ENCODE results near the gene ADRA1B.

Gene ADRA1B

GRCh38 chr5:159987031-159987674 is 70.9 kb downstream of the ADRA1B start:
- Histone ChIP-seq H3K9me3 (ENCODE audit: severe bottlenecking) (peaks cover 5% of the 10 kb centered on the region), H3K27ac (peak overlapping the region; percentile 60), H3K4me3 (ENCODE audit: low read depth, low read length) (peak overlapping the region; percentile 54), H3K27me3 (ENCODE audit: insufficient read depth, low read depth, severe bottlenecking) (no peaks in the 10 kb centered on the region), H3K36me3 (no peaks in the 10 kb centered on the region)
- TF ChIP-seq CTCF (IDR thresholded peaks at IDR 0.05; ENCODE audit: low read depth, low read length), result peak; percentile 89
- peak; percentile 95 for DNase-seq

GRCh38 chr5:159990506-159990905 is 74.2 kb downstream of the ADRA1B start:
- Histone ChIP-seq H3K27ac (no peak overlapping the region), H3K9me3 (ENCODE audit: severe bottlenecking) (peaks cover 5% of the 10 kb centered on the region), H3K4me3 (ENCODE audit: low read depth, low read length) (no peak overlapping the region), H3K36me3 (no peaks in the 10 kb centered on the region), H3K27me3 (ENCODE audit: insufficient read depth, low read depth, severe bottlenecking) (no peaks in the 10 kb centered on the region)
- TF ChIP-seq CTCF (IDR thresholded peaks at IDR 0.05; ENCODE audit: low read depth, low read length), result no peak
- no peak for DNase-seq

- Histone ChIP-seq H3K27me3 (ENCODE audit: insufficient read depth, low read depth, severe bottlenecking) (no peaks in the 10 kb centered on the region), H3K27ac (no peak overlapping the region), H3K4me3 (ENCODE audit: low read depth, low read length) (no peak overlapping the region), H3K9me3 (ENCODE audit: severe bottlenecking) (peaks cover 5% of the 10 kb centered on the region), H3K36me3 (no peaks in the 10 kb centered on the region)
- TF ChIP-seq CTCF (IDR thresholded peaks at IDR 0.05; ENCODE audit: low read depth, low read length), result no peak
- no peak for DNase-seq
Observed at GRCh38 chr5:159992566-159992965, 76.3 kb downstream of the ADRA1B start.

- DNase-seq, result no peak
- no peaks in the 10 kb centered on the region for H3K27me3 ChIP-seq (ENCODE audit: insufficient read depth, low read depth, severe bottlenecking)
- H3K4me3 ChIP-seq (ENCODE audit: low read depth, low read length), result no peak overlapping the region
- TF ChIP-seq CTCF (IDR thresholded peaks at IDR 0.05; ENCODE audit: low read depth, low read length), result no peak
- H3K27ac ChIP-seq, result no peak overlapping the region
- H3K9me3 ChIP-seq (ENCODE audit: severe bottlenecking), result peaks cover 5% of the 10 kb centered on the region
- H3K36me3 ChIP-seq, result no peaks in the 10 kb centered on the region
Observed at GRCh38 chr5:159993194-159993593, 76.9 kb downstream of the ADRA1B start.

- DNase-seq, result no peak
- H3K27ac ChIP-seq, result no peak overlapping the region
- H3K4me3 ChIP-seq (ENCODE audit: low read depth, low read length), result no peak overlapping the region
- no peak for TF ChIP-seq CTCF (IDR thresholded peaks at IDR 0.05; ENCODE audit: low read depth, low read length)
- no peaks in the 10 kb centered on the region for H3K27me3 ChIP-seq (ENCODE audit: insufficient read depth, low read depth, severe bottlenecking)
- no peaks in the 10 kb centered on the region for H3K9me3 ChIP-seq (ENCODE audit: severe bottlenecking)
- no peaks in the 10 kb centered on the region for H3K36me3 ChIP-seq
Observed at GRCh38 chr5:159995907-159996306, 79.6 kb downstream of the ADRA1B start.

GRCh38 chr5:160001457-160001856 is 85.2 kb downstream of the ADRA1B start:
- no peaks in the 10 kb centered on the region for H3K36me3 ChIP-seq
- DNase-seq, result no peak
- H3K27me3 ChIP-seq (ENCODE audit: insufficient read depth, low read depth, severe bottlenecking), result no peaks in the 10 kb centered on the region
- H3K27ac ChIP-seq, result no peak overlapping the region
- H3K4me3 ChIP-seq (ENCODE audit: low read depth, low read length), result no peak overlapping the region
- no peak for TF ChIP-seq CTCF (IDR thresholded peaks at IDR 0.05; ENCODE audit: low read depth, low read length)
- no peaks in the 10 kb centered on the region for H3K9me3 ChIP-seq (ENCODE audit: severe bottlenecking)
